HepG2 (cell line): ENCODE results near the gene EPHA1. TPM values are rescaled to one million over a fixed set of nuclear protein-coding genes. Genes with fewer than 3 reads are reported as not detected.
A peak's percentile ranks its signal among the peaks of the same experiment; 100 is the strongest.

Experiments used
- AHDC1 ChIP-seq: sonication (generic); formaldehyde crosslinking; IDR thresholded peaks from 2 replicates; pipeline ENCODE4 v1.5.1; 2020; ENCODE audit warnings: mild to moderate bottlenecking, missing genetic modification reagents, borderline replicate concordance
- ARHGAP35 ChIP-seq: sonication (generic); formaldehyde crosslinking; IDR thresholded peaks from 2 replicates; pipeline ENCODE4 v1.9.0; 2022; ENCODE audit warnings: mild to moderate bottlenecking, inconsistent platforms, moderate library complexity, missing genetic modification reagents, borderline replicate concordance
- HMGXB3 ChIP-seq: sonication (generic); formaldehyde crosslinking; IDR thresholded peaks from 2 replicates; pipeline ENCODE4 v1.4.0; 2020; ENCODE audit warnings: missing genetic modification reagents, borderline replicate concordance
- NBN ChIP-seq: fragments of 450-650 bp; conservative IDR thresholded peaks from 2 replicates; pipeline ENCODE4 v1.6.1; 2017
- ZNF232 ChIP-seq: sonication (generic); formaldehyde crosslinking; IDR thresholded peaks from 2 replicates; pipeline ENCODE4 v1.4.0; 2020; ENCODE audit warnings: missing genetic modification reagents, borderline replicate concordance
- ZNF407 ChIP-seq: sonication (generic); formaldehyde crosslinking; IDR thresholded peaks from one replicate; pipeline ENCODE4 v1.5.1; 2020; ENCODE audit warnings: mild to moderate bottlenecking, missing genetic modification reagents; ENCODE audit errors: not compliant biosample characterization
- polyA plus RNA-seq, 8 experiments: library from polyadenylated mRNA; depleted of rRNA in 3 of 8; stranded (reverse) in 7 of 8; unstranded in 1 of 8; fragments of >200 nt; fragmentation: Illumina TruSeq in 4 of 8; extraction: Trizol in 4 of 8; gene quantifications; 2 replicates each; pipeline versions ENCODE4 v1.2.1 to v1.2.3, GENCODE V29; 2011 to 2016; ENCODE audit warnings: low read depth in 4 of 8, missing spikeins in 1 of 8, mixed read lengths in 1 of 8; ENCODE audit not compliant: insufficient read depth in 1 of 8
- total RNA-seq, 5 experiments: library from RNA; depleted of rRNA; stranded (reverse); fragments of >200 nt; fragmentation: Illumina TruSeq; extraction: Trizol; gene quantifications; 2 replicates each; pipeline ENCODE4 v1.2.3, GENCODE V29; 2016; ENCODE audit warnings: low read depth in 1 of 5

EPHA1 gene
- total and polyA plus RNA-seq, 2 of the 13 experiments (the other 11 are each of a cell fraction or from before 2014, with no cell fraction given): 4.6 to 17.1 TPM

- TF ChIP-seq ZNF407 (no peak), ARHGAP35 (no peak), HMGXB3 (CRISPR knock-in tag) (no peak), ZNF232 (CRISPR knock-in tag) (no peak), NBN (no peak), AHDC1 (0 out of 2 replicates have a peak, but pooled peaks have one; percentile 38)
These were observed 28.9 kb downstream of the EPHA1 start (continued) for GRCh38 chr7:143379611-143380259.
